Measurements from ENCODE around the gene FAM118A.

FAM118A gene

GRCh38 chr22:45376703-45377102, 67.0 kb downstream of the FAM118A start:
- DNase-seq (ENCODE audit: low read depth) = no peak

- DNase-seq (ENCODE audit: low read depth) = no peak
Observed at GRCh38 chr22:45381348-45381747, 71.6 kb downstream of the FAM118A start.

GRCh38 chr22:45389546-45389945, 79.8 kb downstream of the FAM118A start:
- DNase-seq (ENCODE audit: low read depth) = no peak

All from stimulated activated CD8-positive, alpha-beta memory T cell treated with anti-CD3 and anti-CD28 coated beads, Interleukin-12 subunit alpha, Interleukin-12 subunit beta, amount 100 ng/mL, for 1 hour (primary cell).